Natural killer cell (primary cell): ENCODE results near the gene HOXC12. TPM values are rescaled to one million over a fixed set of nuclear protein-coding genes. Genes with fewer than 3 reads are reported as not detected.

Experiments used
- ATAC-seq, 3 donors: fragments of 150-1000 bp in 2 of 3; fragments of 200-7000 bp in 1 of 3; cut with Tn5 transposase; 1 replicate in 1 of 3; 2 replicates in 2 of 3; pipeline ENCODE4 v1.10.0; 2021; ENCODE audit warnings: mild to moderate bottlenecking in 2 of 3, moderate library complexity in 2 of 3
- DNase-seq, 2 donors: peaks; one replicate each; pipeline versions ENCODE4 v3.0.0 to v3.0.0-alpha.2; 2013 to 2021; ENCODE audit warnings: mixed read lengths in 1 of 2
- H3K27ac ChIP-seq: one replicate; pipeline ENCODE4 v1.5.1; 2013; ENCODE audit warnings: mild to moderate bottlenecking, low read length
- H3K27me3 ChIP-seq: one replicate; pipeline ENCODE4 v1.6.1; 2013; ENCODE audit warnings: low read length; ENCODE audit not compliant: control insufficient read depth, insufficient read depth
- H3K36me3 ChIP-seq: one replicate; pipeline ENCODE4 v1.6.1; 2013; ENCODE audit warnings: low read length; ENCODE audit not compliant: control insufficient read depth, insufficient read depth
- H3K4me1 ChIP-seq: one replicate; pipeline ENCODE4 v1.6.1; 2013; ENCODE audit warnings: low read length; ENCODE audit not compliant: control insufficient read depth, insufficient read depth
- H3K4me3 ChIP-seq: one replicate; pipeline ENCODE4 v1.5.1; 2013; ENCODE audit warnings: low read length
- H3K9me3 ChIP-seq: one replicate; pipeline ENCODE4 v1.6.1; 2013; ENCODE audit warnings: low read length; ENCODE audit not compliant: control insufficient read depth, insufficient read depth
- H3K27ac Mint-ChIP-seq, 2 donors: one replicate each; pipeline ENCODE4 v1.8.0; 2022; ENCODE audit warnings: mild to moderate bottlenecking in 2 of 2, mixed read lengths in 2 of 2, moderate library complexity in 1 of 2
- H3K27me3 Mint-ChIP-seq, 2 donors: one replicate each; pipeline ENCODE4 v1.8.0; 2022; ENCODE audit warnings: low read depth in 2 of 2, mixed read lengths in 2 of 2
- H3K36me3 Mint-ChIP-seq: one replicate; pipeline ENCODE4 v1.8.0; 2022; ENCODE audit warnings: mixed read lengths
- H3K4me1 Mint-ChIP-seq, 2 donors: one replicate each; pipeline ENCODE4 v1.8.0; 2022; ENCODE audit warnings: mixed read lengths in 2 of 2
- H3K4me3 Mint-ChIP-seq: one replicate; pipeline ENCODE4 v1.8.0; 2022; ENCODE audit warnings: mild to moderate bottlenecking, moderate library complexity, mixed read lengths
- H3K9me3 Mint-ChIP-seq, 2 donors: one replicate each; pipeline ENCODE4 v1.8.0; 2022; ENCODE audit warnings: mixed read lengths in 2 of 2
- CTCF ChIP-seq: fragments of 200-600 bp; IDR thresholded peaks from one replicate; pipeline ENCODE4 v1.8.0; 2022; ENCODE audit warnings: antibody characterized with exemption
- WGBS: methylation state at CpG from one replicate; pipeline ENCODE4 v1.1.7; 2013; ENCODE audit warnings: missing lambda C conversion rate; ENCODE audit not compliant: insufficient coverage; 5-methylcytosine and 5-hydroxymethylcytosine counted together
- intact Hi-C: fragments of 100-400 bp; cut with micrococcal nuclease; formaldehyde crosslinking; loops from one replicate; pipeline ENCODE4 v1.14.2; 2022
- total RNA-seq, 4 donors: library from RNA; stranded (reverse); fragments of 120-200 nt in 1 of 4; gene quantifications; one replicate each; pipeline versions ENCODE4 v1.2.3 to v1.2.4, GENCODE V29; 2013 to 2022

HOXC12 gene
- total RNA-seq, 3 donors from 2014 or later (not counting 1 experiment from before 2014, with no cell fraction given) = not detected

GRCh38 chr12:53994009-53994263 lies 39.2 kb downstream of the HOXC12 start:
- no peak for ATAC-seq
- Histone ChIP-seq H3K4me1 (peaks cover 46% of the 10 kb centered on the region), H3K9me3 (peaks cover 3% of the 10 kb centered on the region), H3K27ac (no peak overlapping the region), H3K4me3 (no peak overlapping the region), H3K36me3 (no peaks in the 10 kb centered on the region), H3K27me3 (peaks cover 95% of the 10 kb centered on the region)
- no peak for TF ChIP-seq CTCF
- peak overlapping the region; percentile 74 for H3K4me3 Mint-ChIP-seq
- H3K27ac Mint-ChIP-seq = peak overlapping the region in 1 of 2 donors; percentile 63
- peaks cover 58 to 64% of the 10 kb centered on the region in 2 donors for H3K4me1 Mint-ChIP-seq
- H3K9me3 Mint-ChIP-seq = no peaks in the 10 kb centered on the region
- WGBS = 11% methylated on average over 19 of the region's 19 CpGs
- intact Hi-C loops = no loop called here
- DNase-seq = no peak
- H3K36me3 Mint-ChIP-seq = peaks cover 5% of the 10 kb centered on the region
- peaks cover 81 to 92% of the 10 kb centered on the region in 2 donors for H3K27me3 Mint-ChIP-seq

GRCh38 chr12:53994264-53995001 lies 39.7 kb downstream of the HOXC12 start:
- Mint-ChIP-seq H3K36me3 (peaks cover 5% of the 10 kb centered on the region), H3K27me3 (peaks cover 78 to 89% of the 10 kb centered on the region in 2 donors), H3K4me3 (peak overlapping the region; percentile 91), H3K4me1 (peaks cover 53 to 59% of the 10 kb centered on the region in 2 donors), H3K9me3 (no peaks in the 10 kb centered on the region), H3K27ac (peak overlapping the region in 1 of 2 donors; percentile 63)
- intact Hi-C loops = loop anchor here (5.0 kb wide), 2 partner anchors 37 to 38 kb away; partner anchors contain the start of gene HOXC5
- Histone ChIP-seq H3K27ac (no peak overlapping the region), H3K4me1 (peaks cover 42% of the 10 kb centered on the region), H3K9me3 (peaks cover 3% of the 10 kb centered on the region), H3K36me3 (no peaks in the 10 kb centered on the region), H3K27me3 (peaks cover 94% of the 10 kb centered on the region), H3K4me3 (no peak overlapping the region)
- 6% methylated on average over 59 of the region's 60 CpGs for WGBS
- peak in 2 of 3 donors; percentile 20 to 44 for ATAC-seq
- no peak for TF ChIP-seq CTCF
- no peak for DNase-seq

- Histone ChIP-seq H3K27me3 (peaks cover 94% of the 10 kb centered on the region), H3K27ac (no peak overlapping the region), H3K4me1 (peaks cover 45% of the 10 kb centered on the region), H3K36me3 (no peaks in the 10 kb centered on the region), H3K4me3 (peak overlapping the region; percentile 43), H3K9me3 (peaks cover 3% of the 10 kb centered on the region)
- DNase-seq (no peak), ATAC-seq (peak in 1 of 3 donors; percentile 20)
- TF ChIP-seq CTCF = no peak
- Mint-ChIP-seq H3K36me3 (peaks cover 4% of the 10 kb centered on the region), H3K27me3 (peaks cover 76 to 89% of the 10 kb centered on the region in 2 donors), H3K4me3 (peak overlapping the region; percentile 91), H3K27ac (peak overlapping the region in 1 of 2 donors; percentile 29), H3K4me1 (peaks cover 49 to 53% of the 10 kb centered on the region in 2 donors), H3K9me3 (no peaks in the 10 kb centered on the region)
- WGBS = 4% methylated on average over 17 of the region's 17 CpGs
- intact Hi-C loops = loop anchor here (5.0 kb wide), 2 partner anchors 37 to 38 kb away; partner anchors contain the start of gene HOXC5
Observed at GRCh38 chr12:53995002-53995377, 40.3 kb downstream of the HOXC12 start.
